Spleen (tissue), 7 donors: Measurements from ENCODE around the gene NPDC1.

Experiments
- CTCF ChIP-seq, 11 experiments: fragments of 200-600 bp in 7 of 11; fragments of 450-650 bp in 4 of 11; sonication (generic) in 4 of 11; IDR thresholded peaks in 8 of 11; conservative IDR thresholded peaks in 3 of 11; 1 replicate in 7 of 11; 2 replicates in 4 of 11; pipeline versions ENCODE4 v1.4.0 to v1.8.0; 2016 to 2021; ENCODE audit warnings: antibody characterized with exemption in 11 of 11, inconsistent platforms in 4 of 11, mild to moderate bottlenecking in 1 of 11
- POLR2A ChIP-seq, 3 donors: fragments of 450-650 bp; IDR thresholded peaks; one replicate each; pipeline ENCODE4 v1.5.1; 2017; ENCODE audit warnings: antibody characterized with exemption in 3 of 3, mild to moderate bottlenecking in 1 of 3
- donor health status: DM: no; HTN: no; CAD: no; lungs with moderate emphysema.
- donor health status: DM: no; HTN: no; CAD: no.
- donor health status: DM: no; HTN: no; CAD: no.

- no peak for TF ChIP-seq CTCF (IDR thresholded peaks at IDR 0.05 in 8 of 11, conservative IDR thresholded peaks at IDR 0.05 in 3 of 11)
- no peak for TF ChIP-seq POLR2A (IDR thresholded peaks at IDR 0.05)
Measured at GRCh38 chr9:137013571-137013940, 32.4 kb downstream of the NPDC1 start.
